Transverse colon (tissue), 4 donors: ENCODE results near the gene BANF2. TPM values are rescaled to one million over a fixed set of nuclear protein-coding genes. Genes with fewer than 3 reads are reported as not detected.
"Not testable (repeated sequence)": the region's sequence is repeated elsewhere in the genome, so short reads cannot be mapped to it uniquely, and the experiment has no call there.

Experiments used
- DNase-seq: peaks from one replicate; pipeline ENCODE4 v3.0.0-alpha.2; 2019
- H3K27ac ChIP-seq, 4 donors: fragments of 200-600 bp; sonication (generic); 2 replicates each; pipeline ENCODE4 v1.5.1; 2016 to 2018; ENCODE audit warnings: inconsistent platforms in 4 of 4
- H3K27me3 ChIP-seq: fragments of 200-600 bp; sonication (generic); 2 replicates; pipeline ENCODE4 v1.5.1; 2017; ENCODE audit warnings: inconsistent platforms
- H3K36me3 ChIP-seq, 4 donors: fragments of 200-600 bp; sonication (generic); 2 replicates each; pipeline ENCODE4 v1.5.1; 2017 to 2019; ENCODE audit warnings: inconsistent platforms in 4 of 4
- H3K4me1 ChIP-seq, 4 donors: fragments of 200-600 bp; sonication (generic); 2 replicates each; pipeline ENCODE4 v1.5.1; 2017 to 2020; ENCODE audit warnings: inconsistent platforms in 4 of 4
- H3K4me3 ChIP-seq, 4 donors: fragments of 200-600 bp; sonication (generic); 1 replicate in 1 of 4; 2 replicates in 3 of 4; pipeline versions ENCODE4 v1.5.1 to v1.6.1; 2017 to 2019; ENCODE audit warnings: inconsistent platforms in 4 of 4
- H3K9me3 ChIP-seq, 2 donors: fragments of 200-600 bp; sonication (generic); 2 replicates each; pipeline ENCODE4 v1.5.1; 2017 to 2019; ENCODE audit warnings: inconsistent platforms in 2 of 2
- CTCF ChIP-seq, 5 experiments: fragments of 200-600 bp in 3 of 5; fragments of 450-650 bp in 2 of 5; sonication (generic) in 3 of 5; IDR thresholded peaks; 1 replicate in 2 of 5; 2 replicates in 3 of 5; pipeline ENCODE4 v1.5.1; 2016 to 2017; ENCODE audit warnings: antibody characterized with exemption in 5 of 5, inconsistent platforms in 3 of 5, mild to moderate bottlenecking in 2 of 5, moderate library complexity in 1 of 5
- EP300 ChIP-seq: sonication (generic); formaldehyde crosslinking; IDR thresholded peaks from one replicate; pipeline ENCODE4 v1.6.1; 2017; ENCODE audit warnings: antibody characterized with exemption, low read depth
- POLR2A ChIP-seq: fragments of 450-650 bp; IDR thresholded peaks from one replicate; pipeline ENCODE4 v1.6.1; 2016; ENCODE audit warnings: antibody characterized with exemption, mild to moderate bottlenecking, moderate library complexity
- POLR2AphosphoS5 ChIP-seq, 3 donors: sonication (generic); formaldehyde crosslinking; IDR thresholded peaks; one replicate each; pipeline ENCODE4 v1.6.1; 2016; ENCODE audit warnings: antibody characterized with exemption in 3 of 3
- WGBS, 2 donors: methylation state at CpG; one replicate each; pipeline ENCODE4 v1.1.5; 2018; ENCODE audit warnings: low coverage in 1 of 2; 5-methylcytosine and 5-hydroxymethylcytosine counted together
- in situ Hi-C, 4 donors: fragments of 200-750 bp; cut with MboI; loops; one replicate each; pipeline versions ENCODE4 v1.15.0 to v1.15.1; 2017; ENCODE audit warnings: low sequenced_read_pairs in 3 of 4, low pct_ligation_motif_present in 1 of 4, low pct_unique_long_range_greater_than_20kb in 1 of 4
- intact Hi-C: fragments of 100-400 bp; cut with DNase I; formaldehyde crosslinking; loops from one replicate; pipeline ENCODE4 v1.15.1; 2023; ENCODE audit warnings: low total_unique reads
- total RNA-seq, 4 donors: library from RNA; depleted of rRNA; stranded (reverse); fragments of >200 nt; gene quantifications; one replicate each; pipeline ENCODE4 v1.1.0, GENCODE V29; 2016

BANF2 gene
- total RNA-seq, 4 donors from 2014 or later: not detected

- Histone ChIP-seq H3K36me3 (no peaks in the 10 kb centered on the region), H3K4me3 (no peak overlapping the region), H3K27me3 (no peaks in the 10 kb centered on the region), H3K27ac (no peak overlapping the region), H3K4me1 (no peaks in the 10 kb centered on the region), H3K9me3 (no peaks in the 10 kb centered on the region)
- in situ Hi-C loops: no loop called here
- DNase-seq: no peak
- 79% methylated on average over 4 of the region's 4 CpGs; no CpG with 5 or more reads in 1 of the 2 donors for WGBS, 2 donors
- intact Hi-C loops: no loop called here
- TF ChIP-seq EP300 (no peak), POLR2A (no peak), POLR2AphosphoS5 (IDR thresholded peaks at IDR 0.05) (no peak), CTCF (IDR thresholded peaks at IDR 0.05) (no peak)
Measured at GRCh38 chr20:17701826-17702225, 2.1 kb downstream of the BANF2 start.

- no peaks in the 10 kb centered on the region for H3K27me3 ChIP-seq
- H3K9me3 ChIP-seq: no peaks in the 10 kb centered on the region
- H3K27ac ChIP-seq: no peak overlapping the region
- peaks cover 0 to 4% (median 0%) of the 10 kb centered on the region in 4 donors for H3K4me1 ChIP-seq
- DNase-seq: no peak
- intact Hi-C loops: no loop called here
- H3K4me3 ChIP-seq: no peak overlapping the region
- no peak for TF ChIP-seq CTCF (IDR thresholded peaks at IDR 0.05)
- TF ChIP-seq POLR2A: no peak
- no peak for TF ChIP-seq EP300
- no peak for TF ChIP-seq POLR2AphosphoS5 (IDR thresholded peaks at IDR 0.05)
- in situ Hi-C loops: no loop called here
- H3K36me3 ChIP-seq: no peaks in the 10 kb centered on the region
- WGBS, 2 donors: 92 to 95% methylated on average over 3 to 5 of the region's 5 CpGs
Measured at GRCh38 chr20:17704589-17705317, 5.0 kb downstream of the BANF2 start.

GRCh38 chr20:17705916-17706315, 6.2 kb downstream of the BANF2 start:
- Histone ChIP-seq H3K36me3 (no peaks in the 10 kb centered on the region), H3K9me3 (no peaks in the 10 kb centered on the region), H3K27me3 (no peaks in the 10 kb centered on the region), H3K27ac (no peak overlapping the region), H3K4me1 (peaks cover 6 to 12% (median 9%) of the 10 kb centered on the region in 4 donors), H3K4me3 (no peak overlapping the region)
- in situ Hi-C loops: no loop called here
- DNase-seq: no peak
- intact Hi-C loops: no loop called here
- TF ChIP-seq POLR2A: no peak
- no peak for TF ChIP-seq CTCF (IDR thresholded peaks at IDR 0.05)
- no peak for TF ChIP-seq POLR2AphosphoS5 (IDR thresholded peaks at IDR 0.05)
- no peak for TF ChIP-seq EP300
- WGBS, 2 donors: 90 to 95% methylated on average over 4 of the region's 4 CpGs

- Histone ChIP-seq H3K4me1 (peaks cover 12 to 18% (median 13%) of the 10 kb centered on the region in 4 donors), H3K27ac (no peak overlapping the region), H3K9me3 (no peaks in the 10 kb centered on the region), H3K27me3 (no peaks in the 10 kb centered on the region), H3K4me3 (no peak overlapping the region), H3K36me3 (no peaks in the 10 kb centered on the region)
- DNase-seq: no peak
- intact Hi-C loops: no loop called here
- TF ChIP-seq EP300 (no peak), POLR2A (no peak), CTCF (IDR thresholded peaks at IDR 0.05) (no peak), POLR2AphosphoS5 (IDR thresholded peaks at IDR 0.05) (no peak)
- 65% methylated on average over 3 of the region's 3 CpGs; no CpG with 5 or more reads in 1 of the 2 donors for WGBS, 2 donors
- in situ Hi-C loops: no loop called here
Measured at GRCh38 chr20:17706632-17707031, 6.9 kb downstream of the BANF2 start.

DNA sequence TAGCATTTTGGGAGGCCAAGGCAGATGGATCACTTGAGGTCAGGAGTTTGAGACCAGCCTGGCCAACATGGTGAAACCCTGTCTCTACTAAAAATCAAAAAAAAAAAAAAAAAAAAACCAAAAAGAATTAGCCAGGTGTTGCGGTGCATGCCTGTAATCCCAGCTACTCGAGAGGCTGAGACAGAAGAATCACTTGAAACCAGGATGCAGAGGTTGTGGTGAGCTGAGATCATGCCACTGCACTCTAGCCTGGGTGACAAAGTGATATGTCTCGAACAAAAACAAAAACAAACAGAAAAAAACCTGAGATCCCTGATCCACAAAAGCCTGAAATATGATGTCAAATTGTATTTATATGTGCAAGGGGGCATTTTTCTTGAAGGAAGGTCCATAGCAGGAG, 8.2 kb downstream of the BANF2 start:
- H3K4me3 ChIP-seq, DNase-seq, H3K36me3 ChIP-seq, intact Hi-C loops, H3K27me3 ChIP-seq, in situ Hi-C loops, H3K9me3 ChIP-seq: not testable (repeated sequence)
- 68 to 73% methylated on average over 3 of the region's 3 CpGs for WGBS, 2 donors
- Histone ChIP-seq H3K27ac (peak overlapping the region in 2 of 4 donors; percentile 28 to 55), H3K4me1 (peaks cover 12 to 18% (median 14%) of the 10 kb centered on the region in 4 donors)
